SH-SY5Y (cell line): ENCODE data around the gene NPHP4.

Experiments
- GATA2 ChIP-seq: IDR thresholded peaks from 2 replicates; pipeline ENCODE4 v1.6.1; 2011; ENCODE audit warnings: mild to moderate bottlenecking, low read depth, low read length
- GATA3 ChIP-seq: IDR thresholded peaks from 2 replicates; pipeline ENCODE4 v1.6.1; 2011; ENCODE audit warnings: low read depth, mild to moderate bottlenecking, low read length, moderate library complexity

NPHP4 gene

GRCh38 chr1:6001992-6002576 lies 9.9 kb upstream of the NPHP4 start:
- no peak for TF ChIP-seq GATA3
- TF ChIP-seq GATA2 = peak; percentile 59

DNA sequence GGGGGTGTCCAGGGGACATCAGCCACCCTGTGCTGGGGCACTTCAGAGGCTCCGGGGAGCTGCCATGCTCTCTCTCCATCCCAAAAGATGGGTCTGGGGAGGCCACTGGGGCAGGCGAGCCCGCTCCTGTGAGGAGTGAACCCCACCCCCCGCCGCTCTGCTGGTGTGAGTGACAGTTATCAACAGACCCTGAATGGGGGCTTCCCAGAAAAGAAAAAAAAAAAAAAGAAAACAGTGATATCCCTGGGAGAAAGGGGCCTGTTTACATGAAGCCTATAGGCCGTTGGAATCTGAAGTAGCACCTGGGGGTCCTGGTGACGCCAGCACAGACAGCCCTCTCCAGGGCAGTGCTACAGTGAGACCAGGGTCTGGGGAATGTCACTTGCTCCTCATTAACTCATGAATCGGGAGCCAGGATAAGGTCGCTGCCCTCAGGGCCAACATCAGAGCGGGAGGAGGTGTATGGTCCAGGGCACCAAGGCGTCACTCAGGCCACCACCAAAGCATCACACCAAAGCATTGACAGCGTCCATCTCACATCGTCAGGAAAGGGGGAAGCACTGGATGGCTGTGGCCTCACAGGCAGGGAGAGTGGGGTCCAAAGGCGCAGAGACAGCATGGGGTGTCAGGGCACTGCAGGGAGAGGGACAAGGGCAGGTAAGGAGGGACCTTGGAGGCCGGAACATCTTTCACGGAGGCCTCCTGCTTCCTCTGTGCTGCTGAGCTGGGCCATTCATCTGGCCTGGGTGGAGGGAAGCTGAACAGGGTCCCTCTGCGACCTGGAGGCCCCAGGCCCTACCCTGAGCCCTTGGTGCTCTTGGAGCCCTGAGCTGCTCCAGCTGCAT lies 8.4 kb upstream of the NPHP4 start:
- TF ChIP-seq GATA3 (no peak), GATA2 (no peak)

GRCh38 chr1:5999711-6000443 lies 7.7 kb upstream of the NPHP4 start:
- TF ChIP-seq GATA2 (no peak), GATA3 (no peak)

GRCh38 chr1:5998906-5999301 lies 6.7 kb upstream of the NPHP4 start:
- TF ChIP-seq GATA3 = no peak
- no peak for TF ChIP-seq GATA2

DNA sequence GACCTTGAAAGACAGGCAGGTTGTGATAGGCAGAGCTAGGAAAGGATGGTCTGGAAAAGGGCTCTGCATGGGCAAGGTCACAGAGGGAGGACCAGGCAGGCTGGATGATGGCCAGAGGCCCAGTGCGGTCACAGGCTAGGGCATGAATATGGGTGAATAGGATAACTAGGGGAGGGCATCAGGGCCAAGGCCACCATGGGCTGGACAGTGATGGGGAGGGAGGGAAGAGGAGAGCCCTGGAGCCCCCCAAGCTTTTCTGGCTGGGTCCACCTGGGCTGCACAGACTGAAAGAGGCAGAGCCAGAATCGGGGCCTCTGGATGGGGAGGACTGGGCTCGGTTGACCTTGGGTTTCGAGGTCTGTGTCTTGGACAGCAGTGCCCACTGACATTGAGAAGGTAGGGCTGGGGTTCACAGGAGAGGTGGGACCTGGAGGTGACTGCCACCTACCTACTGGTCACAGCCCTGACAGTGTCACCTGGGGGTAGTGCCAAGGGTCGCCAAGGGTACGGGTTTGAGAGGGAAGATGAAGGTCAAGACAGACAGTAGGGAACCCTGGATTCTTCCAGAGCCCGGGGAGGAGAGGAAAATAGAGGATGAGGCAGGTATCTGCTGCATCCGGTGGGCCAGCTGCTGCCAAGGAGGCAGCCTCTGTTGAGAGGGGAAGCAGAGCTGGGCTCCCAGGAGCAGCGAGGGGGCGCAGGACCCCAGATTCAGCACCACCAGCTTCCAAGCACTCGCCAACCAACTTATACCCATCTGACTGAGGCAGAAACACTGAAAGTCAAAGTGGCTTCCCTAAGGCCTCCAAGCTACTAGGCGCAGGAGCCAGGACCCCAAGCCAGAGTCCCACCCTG lies 6.1 kb upstream of the NPHP4 start:
- TF ChIP-seq GATA2 (no peak), GATA3 (no peak)

DNA sequence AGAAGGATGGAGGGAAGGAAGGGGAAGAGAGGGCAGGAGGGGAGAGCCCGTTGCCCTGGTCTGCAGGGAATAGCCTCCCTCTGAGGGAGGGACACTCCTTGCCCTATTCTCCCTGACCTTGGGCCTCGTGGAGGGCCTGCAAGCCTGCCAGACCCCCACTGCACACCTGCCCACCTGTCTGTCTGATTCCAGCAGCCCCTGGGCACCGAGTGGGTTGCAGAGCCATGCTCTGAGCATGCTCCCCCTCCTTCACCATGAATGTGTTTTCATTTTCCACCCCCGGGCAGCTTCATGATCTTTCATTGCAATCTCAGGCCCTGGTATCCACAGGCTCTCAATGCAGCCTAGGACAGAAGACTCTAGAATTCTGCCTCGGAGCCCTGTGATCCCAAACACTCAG lies 5.1 kb upstream of the NPHP4 start:
- TF ChIP-seq GATA2 (no peak), GATA3 (no peak)

DNA sequence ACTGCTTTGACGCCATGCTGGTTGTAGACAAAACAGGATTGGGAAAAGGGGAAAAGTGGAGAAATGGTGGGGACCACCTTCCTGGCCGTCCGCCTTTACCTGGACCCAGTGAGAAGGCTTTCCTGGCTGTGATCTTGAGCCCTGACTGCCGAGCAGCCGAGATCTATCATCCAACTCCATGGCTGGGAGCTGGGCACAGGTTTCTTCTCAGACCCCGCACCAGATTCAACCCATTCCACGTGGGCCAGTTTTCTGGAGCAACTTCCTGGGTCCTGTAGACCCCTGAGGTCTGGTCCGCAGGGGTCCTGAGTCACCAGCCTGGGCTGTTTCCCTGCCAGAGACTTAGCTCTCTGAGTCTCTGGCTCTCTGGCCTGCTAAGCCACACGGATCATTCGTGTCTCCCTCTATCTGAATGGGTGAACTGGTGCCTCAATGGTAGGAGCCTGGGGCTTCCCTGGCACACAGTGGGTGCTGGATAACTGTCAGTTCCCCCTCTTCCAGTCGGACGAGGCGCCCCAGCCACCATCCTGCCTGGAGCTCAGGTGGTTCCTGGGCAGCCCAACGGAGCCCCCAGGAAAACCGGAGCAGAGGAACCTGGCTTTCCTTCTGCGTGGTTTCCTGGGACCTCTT lies 4.5 kb upstream of the NPHP4 start:
- TF ChIP-seq GATA3 (no peak), GATA2 (no peak)

DNA sequence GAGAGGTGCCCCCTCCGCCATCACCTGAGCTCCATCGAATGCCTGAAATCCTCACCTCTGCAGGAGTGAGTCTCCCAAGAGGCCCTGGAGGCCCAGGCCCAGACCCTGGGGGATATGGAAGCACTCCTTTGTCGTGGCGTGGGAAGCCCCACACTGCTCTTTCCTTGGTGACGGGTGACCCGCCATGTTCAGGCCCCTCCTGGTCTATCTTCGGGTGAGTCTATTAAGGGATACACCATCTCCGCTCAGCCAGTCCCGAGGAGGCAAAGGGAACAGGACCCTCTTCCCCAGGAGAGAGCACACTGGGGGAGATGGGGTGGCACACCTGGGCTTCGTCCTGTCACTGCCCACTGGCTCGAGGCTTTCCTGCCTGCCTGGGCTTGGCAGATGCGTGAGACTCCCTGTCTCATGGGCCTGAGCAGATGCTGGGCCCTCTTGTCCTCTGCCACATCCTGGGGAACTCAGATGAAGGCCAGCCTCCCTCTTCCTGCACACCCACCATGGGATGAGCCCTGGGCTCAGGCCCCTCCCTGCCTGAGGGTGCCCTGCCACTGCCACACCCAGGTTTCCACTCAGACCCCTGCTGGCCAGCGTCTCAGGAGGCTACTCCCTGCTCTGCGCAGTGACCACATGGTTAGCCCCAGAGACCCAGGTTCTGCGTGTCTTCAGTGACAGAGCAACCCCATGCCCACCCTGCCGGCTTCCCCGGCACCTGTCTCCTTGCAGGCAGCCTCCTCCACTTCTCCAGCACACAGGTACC lies 3.8 kb upstream of the NPHP4 start:
- TF ChIP-seq GATA3 = no peak
- TF ChIP-seq GATA2 = no peak

DNA sequence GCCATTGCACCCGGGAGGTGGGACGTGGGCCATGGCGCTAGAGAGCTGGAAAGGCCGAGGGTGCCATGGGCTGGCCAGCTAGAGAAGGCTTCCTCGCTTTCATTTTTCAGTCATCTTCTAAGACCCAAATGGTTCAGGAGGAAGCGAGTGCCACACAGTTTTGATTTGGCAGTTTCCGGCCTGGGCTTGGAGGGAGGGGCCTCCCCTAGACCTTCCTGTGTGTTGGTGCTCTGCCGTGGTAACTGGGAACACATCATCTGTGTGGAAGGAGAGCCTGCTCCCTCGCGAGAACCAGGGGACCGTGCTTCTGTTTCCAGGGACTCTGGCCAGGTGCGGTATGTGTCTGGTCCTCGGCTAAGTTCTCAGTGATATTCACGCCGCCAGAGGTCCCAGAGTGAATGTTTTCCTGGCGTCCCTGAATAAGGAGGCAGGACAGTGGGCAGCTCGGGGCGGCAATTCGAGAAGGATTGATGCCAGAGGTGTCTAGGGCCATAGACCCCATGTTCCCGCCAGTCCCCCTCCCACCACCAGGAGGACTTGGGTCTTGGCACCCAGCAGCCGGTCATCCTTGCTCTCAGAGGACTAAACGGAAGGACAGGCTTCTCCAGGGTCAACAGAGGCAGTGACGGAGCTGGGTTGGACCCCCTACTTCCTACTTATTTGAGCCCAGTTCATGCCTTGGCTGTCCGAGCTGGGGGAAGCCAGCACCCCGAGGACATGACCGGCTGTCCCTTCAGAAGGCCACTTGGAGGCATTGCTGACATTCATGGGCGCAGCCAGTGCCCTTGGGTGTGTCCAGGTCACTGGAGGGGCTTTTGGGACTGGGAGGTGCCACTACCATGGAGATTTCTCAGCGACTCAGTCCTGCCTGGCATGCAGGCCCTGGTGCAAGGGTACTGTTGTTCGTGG lies 2.7 kb upstream of the NPHP4 start:
- TF ChIP-seq GATA3 (no peak), GATA2 (no peak)

GRCh38 chr1:5993556-5994491 lies 1.6 kb upstream of the NPHP4 start:
- TF ChIP-seq GATA2 = no peak
- TF ChIP-seq GATA3 = no peak
